Measurements from ENCODE around the gene BUD13. TPM values are rescaled to one million over a fixed set of nuclear protein-coding genes. Genes with fewer than 3 reads are reported as not detected.

Gene BUD13
- 15.0 TPM for total RNA-seq

- intact Hi-C loops (cut with DNase I): no loop called here
- TF ChIP-seq CTCF (IDR thresholded peaks at IDR 0.05): no peak
- peak in 1 of 2 donors; percentile 15 for TF ChIP-seq POLR2A (IDR thresholded peaks at IDR 0.05)
- peak; percentile 92 to 93 for TF ChIP-seq POLR2AphosphoS5 (IDR thresholded peaks at IDR 0.05; ENCODE audit: insufficient read depth in 1 of 2, low read depth in 1 of 2)
- peak within 1 kb of the TSS; percentile 72 to 88 for H3K4me3 ChIP-seq
- no peak for DNase-seq (ENCODE audit: extremely low spot score in 2 of 2)
- H3K9me3 ChIP-seq: no peaks in the 10 kb centered on the region
- H3K27ac ChIP-seq: peak within 1 kb of the TSS; percentile 89
- H3K4me1 ChIP-seq: peaks cover 25% of the 10 kb centered on the region
- no peaks in the 10 kb centered on the region for H3K27me3 ChIP-seq
- H3K36me3 ChIP-seq: peaks cover 0 to 7% of the 10 kb centered on the region in 2 donors
These were observed at the start of gene BUD13 for GRCh38 chr11:116772443-116773202. BUD13 (minus strand) TSS chr11:116772987; CDS start chr11:116772964, 23 bp downstream.

GRCh38 chr11:116822575-116822974, 49.8 kb upstream of the BUD13 start:
- no peak for TF ChIP-seq POLR2AphosphoS5 (IDR thresholded peaks at IDR 0.05; ENCODE audit: insufficient read depth in 1 of 2, low read depth in 1 of 2)
- TF ChIP-seq POLR2A (IDR thresholded peaks at IDR 0.05): no peak
- TF ChIP-seq CTCF (IDR thresholded peaks at IDR 0.05): no peak
- Histone ChIP-seq H3K36me3 (no peaks in the 10 kb centered on the region), H3K9me3 (no peaks in the 10 kb centered on the region), H3K27me3 (no peaks in the 10 kb centered on the region), H3K4me1 (no peaks in the 10 kb centered on the region), H3K27ac (no peak overlapping the region), H3K4me3 (no peak overlapping the region)
- DNase-seq (ENCODE audit: extremely low spot score in 2 of 2): no peak
- intact Hi-C loops (cut with DNase I): no loop called here

- Histone ChIP-seq H3K27me3 (no peaks in the 10 kb centered on the region), H3K4me1 (no peaks in the 10 kb centered on the region), H3K4me3 (no peak overlapping the region), H3K36me3 (no peaks in the 10 kb centered on the region), H3K9me3 (no peaks in the 10 kb centered on the region), H3K27ac (no peak overlapping the region)
- no peak for TF ChIP-seq POLR2A (IDR thresholded peaks at IDR 0.05)
- no peak for TF ChIP-seq POLR2AphosphoS5 (IDR thresholded peaks at IDR 0.05; ENCODE audit: insufficient read depth in 1 of 2, low read depth in 1 of 2)
- TF ChIP-seq CTCF (IDR thresholded peaks at IDR 0.05): no peak
- intact Hi-C loops (cut with DNase I): no loop called here
- no peak for DNase-seq (ENCODE audit: extremely low spot score in 2 of 2)
These were observed 48.5 kb upstream of the BUD13 start for GRCh38 chr11:116821050-116821918.

GRCh38 chr11:116819049-116819448, 46.3 kb upstream of the BUD13 start:
- no peaks in the 10 kb centered on the region for H3K9me3 ChIP-seq
- TF ChIP-seq CTCF (IDR thresholded peaks at IDR 0.05) (no peak), POLR2A (IDR thresholded peaks at IDR 0.05) (no peak), POLR2AphosphoS5 (IDR thresholded peaks at IDR 0.05; ENCODE audit: insufficient read depth in 1 of 2, low read depth in 1 of 2) (no peak)
- no peak for DNase-seq (ENCODE audit: extremely low spot score in 2 of 2)

More at GRCh38 chr11:116819049-116819448, 46.3 kb upstream of the BUD13 start:
- intact Hi-C loops (cut with DNase I): no loop called here
- no peak overlapping the region for H3K27ac ChIP-seq
- H3K4me3 ChIP-seq: no peak overlapping the region
- H3K4me1 ChIP-seq: no peaks in the 10 kb centered on the region
- H3K27me3 ChIP-seq: no peaks in the 10 kb centered on the region
- no peaks in the 10 kb centered on the region for H3K36me3 ChIP-seq

Data from vagina (tissue), 2 donors.